LNCaP clone FGC (cell line): ENCODE measurements around the gene GADD45A.

ENCODE experiments used
- DNase-seq: peaks from one replicate; pipeline ENCODE4 v3.0.0-alpha.2; 2011; ENCODE audit warnings: low read depth
- H3K4me3 ChIP-seq: 2 replicates; pipeline ENCODE4 v1.5.1; 2011; ENCODE audit warnings: mild to moderate bottlenecking, low read depth, low read length, control low read depth
- CTCF ChIP-seq: IDR thresholded peaks from 2 replicates; pipeline ENCODE4 v1.5.1; 2012; ENCODE audit warnings: mild to moderate bottlenecking; ENCODE audit not compliant: control insufficient read depth, insufficient read depth; ENCODE audit errors: extremely low read depth

Gene GADD45A, protein sequence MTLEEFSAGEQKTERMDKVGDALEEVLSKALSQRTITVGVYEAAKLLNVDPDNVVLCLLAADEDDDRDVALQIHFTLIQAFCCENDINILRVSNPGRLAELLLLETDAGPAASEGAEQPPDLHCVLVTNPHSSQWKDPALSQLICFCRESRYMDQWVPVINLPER

DNA sequence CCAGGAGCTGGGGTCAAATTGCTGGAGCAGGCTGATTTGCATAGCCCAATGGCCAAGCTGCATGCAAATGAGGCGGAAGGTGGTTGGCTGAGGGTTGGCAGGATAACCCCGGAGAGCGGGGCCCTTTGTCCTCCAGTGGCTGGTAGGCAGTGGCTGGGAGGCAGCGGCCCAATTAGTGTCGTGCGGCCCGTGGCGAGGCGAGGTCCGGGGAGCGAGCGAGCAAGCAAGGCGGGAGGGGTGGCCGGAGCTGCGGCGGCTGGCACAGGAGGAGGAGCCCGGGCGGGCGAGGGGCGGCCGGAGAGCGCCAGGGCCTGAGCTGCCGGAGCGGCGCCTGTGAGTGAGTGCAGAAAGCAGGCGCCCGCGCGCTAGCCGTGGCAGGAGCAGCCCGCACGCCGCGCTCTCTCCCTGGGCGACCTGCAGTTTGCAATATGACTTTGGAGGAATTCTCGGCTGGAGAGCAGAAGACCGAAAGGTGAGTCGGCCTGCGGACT, at the start of gene GADD45A:
GADD45A (plus strand) TSS at position 135 of the 491 bp plus-strand sequence; CDS start at position 429, 294 bp downstream.
- peak within 1 kb of the TSS; percentile 97 for H3K4me3 ChIP-seq
- peak; percentile 100 for DNase-seq
- TF ChIP-seq CTCF = no peak

- no peak overlapping the region for H3K4me3 ChIP-seq
- DNase-seq = no peak
- TF ChIP-seq CTCF = no peak
Observed at GRCh38 chr1:67636146-67636545, 48.9 kb upstream of the GADD45A start.

DNA sequence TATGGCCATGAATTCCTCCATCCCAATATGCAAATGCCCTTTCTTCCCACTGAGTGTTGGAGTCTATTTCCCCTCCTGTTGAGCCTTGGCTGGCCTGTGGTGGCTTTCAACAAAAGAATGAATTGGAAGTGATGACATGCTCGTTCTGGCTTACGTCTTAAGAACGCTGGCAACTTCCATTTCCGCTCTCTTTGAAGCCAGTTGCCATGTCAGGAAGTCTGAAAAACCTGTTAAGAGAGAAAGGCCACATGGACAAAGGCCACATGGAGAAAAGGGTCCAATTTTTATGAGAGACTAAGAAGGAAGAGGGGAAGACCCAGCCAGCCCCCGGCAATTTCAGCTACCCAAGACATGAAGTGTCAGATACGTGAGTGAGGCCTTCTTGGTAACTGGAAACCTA, 45.6 kb upstream of the GADD45A start:
- H3K4me3 ChIP-seq = no peak overlapping the region
- no peak for DNase-seq
- no peak for TF ChIP-seq CTCF

DNA sequence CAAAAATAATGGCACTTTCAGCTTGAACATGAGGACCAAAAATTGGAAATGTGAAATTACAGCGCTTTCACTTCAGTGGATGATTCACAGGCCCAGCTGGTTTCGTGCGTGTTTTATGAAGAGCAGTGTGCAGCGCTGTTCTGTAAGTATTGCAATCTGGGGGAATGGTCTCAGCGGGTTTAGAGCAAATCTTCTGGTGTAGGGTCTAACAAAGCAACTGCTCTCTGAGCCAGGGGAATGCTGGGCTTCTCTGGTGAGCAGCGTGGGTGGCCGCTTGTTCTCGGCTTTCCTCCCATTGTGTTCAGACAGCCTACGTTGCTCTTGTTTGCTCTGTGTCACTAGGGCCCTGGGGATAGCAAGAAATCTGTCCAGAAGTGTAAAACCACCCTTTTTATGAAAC, 42.4 kb upstream of the GADD45A start:
- TF ChIP-seq CTCF = no peak
- DNase-seq = no peak
- no peak overlapping the region for H3K4me3 ChIP-seq

- TF ChIP-seq CTCF = no peak
- no peak for DNase-seq
- no peak overlapping the region for H3K4me3 ChIP-seq
Observed at GRCh38 chr1:67644566-67644965, 40.4 kb upstream of the GADD45A start.

DNA sequence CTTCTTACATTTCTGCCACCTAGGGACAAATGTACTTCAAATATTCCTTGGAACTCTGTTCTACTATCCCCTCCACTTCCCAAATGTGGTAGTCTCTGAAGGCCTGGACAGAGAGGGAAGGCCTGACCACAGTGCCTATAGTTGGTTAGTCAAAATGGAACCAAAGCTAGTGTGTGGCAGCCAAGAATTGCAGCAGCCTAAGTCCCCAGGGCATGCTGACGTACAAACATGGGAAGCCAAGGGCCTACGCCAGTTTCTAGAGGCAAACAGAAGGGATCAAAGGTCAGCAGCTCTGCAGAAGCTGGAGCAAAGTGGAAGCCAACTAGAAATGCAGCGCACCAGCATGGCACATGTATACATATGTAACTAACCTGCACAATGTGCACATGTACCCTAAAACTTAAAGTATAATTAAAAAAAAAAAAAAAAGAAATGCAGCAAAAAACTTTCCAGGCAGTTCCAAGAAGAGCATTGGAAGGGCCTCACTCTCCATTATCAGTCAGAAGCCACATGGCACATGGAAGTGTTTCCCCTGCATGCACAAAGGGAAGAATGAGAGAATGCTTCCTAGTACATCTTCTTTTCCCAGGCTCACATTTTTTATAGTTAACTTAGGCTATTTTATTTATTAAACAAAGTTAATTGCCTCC, 39.4 kb upstream of the GADD45A start:
- H3K4me3 ChIP-seq = no peak overlapping the region
- no peak for TF ChIP-seq CTCF
- no peak for DNase-seq
